ENCODE data around the gene P2RY11. TPM values are rescaled to one million over a fixed set of nuclear protein-coding genes. Genes with fewer than 3 reads are reported as not detected.

Gene P2RY11
- total RNA-seq, 1 experiment from 2014 or later, result 43.8 TPM

DNA sequence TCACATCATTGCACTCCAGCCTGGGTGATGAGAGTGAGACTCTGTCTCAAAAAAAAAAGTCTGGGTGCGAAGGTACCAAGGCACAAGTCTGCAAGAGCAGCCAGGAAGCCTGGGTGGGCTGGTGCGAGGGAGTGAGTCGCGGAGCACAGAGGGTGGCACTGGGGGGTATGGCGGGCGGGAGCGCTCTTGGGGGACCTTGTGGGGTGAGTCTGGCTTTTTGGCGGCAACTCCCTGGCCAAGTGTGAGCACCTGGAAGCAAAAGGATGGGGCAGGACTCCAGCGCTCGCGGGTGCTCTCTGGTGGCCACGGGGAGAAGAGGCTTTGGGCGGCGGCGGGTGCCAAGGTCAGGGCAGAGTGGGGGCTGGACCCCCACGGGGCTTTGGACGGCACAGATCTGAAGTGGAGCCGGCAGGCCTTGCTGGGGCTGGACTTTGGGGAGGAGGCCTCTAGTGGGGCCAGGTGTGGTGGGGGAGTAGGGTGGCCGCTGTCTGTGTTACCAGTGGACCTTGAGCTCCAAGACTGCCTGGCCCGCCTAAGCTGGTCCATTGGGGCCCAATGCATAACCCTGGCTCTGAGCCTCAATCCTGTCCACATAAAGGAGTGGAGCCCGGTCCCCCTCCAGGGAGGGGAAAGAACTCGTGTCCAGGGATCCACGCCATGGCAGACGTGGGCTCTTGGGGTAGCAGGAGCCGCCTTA is 1.6 kb downstream of the P2RY11 start:
- ChIA-PET POLR2A (no interaction called here), RAD21 (ENCODE audit: low non-redundant PET in 1 of 2, low total read pairs in 2 of 2, uncharacterized antibody in 2 of 2, unreplicated experiment in 2 of 2) (interaction anchor here (0.6 to 0.7 kb wide), 2 partner anchors 26 to 182 kb away, joined by 5 to 6 read pairs; no protein-coding TSS in a partner anchor), CTCF (interaction anchor here (0.6 to 3.0 kb wide), 9 partner anchors 14 to 182 kb away, joined by 3 to 13 read pairs (median 4); partner anchors contain the start of gene MRPL4)
- no peak overlapping the region for H2AFZ ChIP-seq (ENCODE audit: low read depth, low read length, poor library complexity, severe bottlenecking)
- H3K9me3 ChIP-seq (ENCODE audit: control insufficient read depth in 1 of 2, insufficient read depth in 1 of 2, low read depth in 1 of 2, low read length in 2 of 2), result no peaks in the 10 kb centered on the region
- no peaks in the 10 kb centered on the region for H3K27me3 ChIP-seq (ENCODE audit: insufficient read depth, low read length)
- H4K20me1 ChIP-seq (ENCODE audit: insufficient read depth), result no peaks in the 10 kb centered on the region
- H3K36me3 ChIP-seq (ENCODE audit: control insufficient read depth in 1 of 2, insufficient read depth in 2 of 2, low read length in 2 of 2), result peaks cover 36 to 51% of the 10 kb centered on the region in 2 experiments; a peak in 3 of 4 replicates
- ATAC-seq (peak; percentile 70), DNase-seq (ENCODE audit: low read depth, low spot score) (no peak)
- no TSS peak for BruUV-seq (replicated peaks)
- intact Hi-C loops (cut with micrococcal nuclease), result loop anchor here (1.0 to 2.0 kb wide), 2 partner anchors 179 to 182 kb away; no protein-coding TSS in a partner anchor
- peak overlapping the region; percentile 25; the same call in 1 of the 2 replicates for H3K4me2 ChIP-seq (ENCODE audit: low read length)
- H3K9me2 ChIP-seq (ENCODE audit: insufficient read depth), result no peaks in the 10 kb centered on the region
- peaks cover 39% of the 10 kb centered on the region for H3K79me2 ChIP-seq (ENCODE audit: insufficient read depth, low read length)
- no peak overlapping the region for H3K4me3 ChIP-seq (replicated peaks in 1 of 2; ENCODE audit: low read depth in 1 of 2, low read length in 2 of 2)
- peak overlapping the region; percentile 63 for H3K27ac ChIP-seq (ENCODE audit: low read depth, low read length)
- H3K4me1 ChIP-seq (ENCODE audit: control insufficient read depth in 1 of 2, insufficient read depth in 2 of 2, low read length in 2 of 2), result peaks cover 0 to 36% of the 10 kb centered on the region in 2 experiments; a peak in 2 of 4 replicates
- H3K9ac ChIP-seq (ENCODE audit: low read length), result 0 out of 2 replicates have a peak overlapping the region, but pooled peaks have one; percentile 8
- TF ChIP-seq CBX3 (IDR thresholded peaks at IDR 0.05; ENCODE audit: low read depth) (no peak), TCF7L2 (IDR thresholded peaks at IDR 0.05; ENCODE audit: borderline replicate concordance, extremely low read depth, insufficient read depth, insufficient read length) (peak; percentile 46), JUND (IDR thresholded peaks at IDR 0.05) (no peak), ZNF274 (IDR thresholded peaks at IDR 0.05; ENCODE audit: low read depth, low read length) (no peak), POLR2AphosphoS5 (IDR thresholded peaks at IDR 0.05; ENCODE audit: low read depth, low read length) (peak; percentile 64), FOSL1 (IDR thresholded peaks at IDR 0.05; ENCODE audit: low read depth) (no peak), SIN3A (IDR thresholded peaks at IDR 0.05; ENCODE audit: low read depth) (no peak), POLR2A (IDR thresholded peaks at IDR 0.05; ENCODE audit: borderline replicate concordance, extremely low read depth, insufficient read depth, insufficient read length) (no peak), RAD21 (IDR thresholded peaks at IDR 0.05; ENCODE audit: low read depth) (no peak; the same call in 1 of the 2 replicates), SP1 (IDR thresholded peaks at IDR 0.05; ENCODE audit: low read depth) (no peak), YY1 (IDR thresholded peaks at IDR 0.05; ENCODE audit: extremely low read depth, insufficient replicate concordance, low read depth, low read length) (peak; percentile 10), EZH2phosphoT487 (IDR thresholded peaks at IDR 0.05; ENCODE audit: borderline replicate concordance) (no peak), SRF (IDR thresholded peaks at IDR 0.05; ENCODE audit: low read depth) (no peak)
- TF ChIP-seq, protein P1, sequence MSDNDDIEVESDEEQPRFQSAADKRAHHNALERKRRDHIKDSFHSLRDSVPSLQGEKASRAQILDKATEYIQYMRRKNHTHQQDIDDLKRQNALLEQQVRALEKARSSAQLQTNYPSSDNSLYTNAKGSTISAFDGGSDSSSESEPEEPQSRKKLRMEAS (IDR thresholded peaks at IDR 0.05), result peak; percentile 49
- TF ChIP-seq, protein P2, sequence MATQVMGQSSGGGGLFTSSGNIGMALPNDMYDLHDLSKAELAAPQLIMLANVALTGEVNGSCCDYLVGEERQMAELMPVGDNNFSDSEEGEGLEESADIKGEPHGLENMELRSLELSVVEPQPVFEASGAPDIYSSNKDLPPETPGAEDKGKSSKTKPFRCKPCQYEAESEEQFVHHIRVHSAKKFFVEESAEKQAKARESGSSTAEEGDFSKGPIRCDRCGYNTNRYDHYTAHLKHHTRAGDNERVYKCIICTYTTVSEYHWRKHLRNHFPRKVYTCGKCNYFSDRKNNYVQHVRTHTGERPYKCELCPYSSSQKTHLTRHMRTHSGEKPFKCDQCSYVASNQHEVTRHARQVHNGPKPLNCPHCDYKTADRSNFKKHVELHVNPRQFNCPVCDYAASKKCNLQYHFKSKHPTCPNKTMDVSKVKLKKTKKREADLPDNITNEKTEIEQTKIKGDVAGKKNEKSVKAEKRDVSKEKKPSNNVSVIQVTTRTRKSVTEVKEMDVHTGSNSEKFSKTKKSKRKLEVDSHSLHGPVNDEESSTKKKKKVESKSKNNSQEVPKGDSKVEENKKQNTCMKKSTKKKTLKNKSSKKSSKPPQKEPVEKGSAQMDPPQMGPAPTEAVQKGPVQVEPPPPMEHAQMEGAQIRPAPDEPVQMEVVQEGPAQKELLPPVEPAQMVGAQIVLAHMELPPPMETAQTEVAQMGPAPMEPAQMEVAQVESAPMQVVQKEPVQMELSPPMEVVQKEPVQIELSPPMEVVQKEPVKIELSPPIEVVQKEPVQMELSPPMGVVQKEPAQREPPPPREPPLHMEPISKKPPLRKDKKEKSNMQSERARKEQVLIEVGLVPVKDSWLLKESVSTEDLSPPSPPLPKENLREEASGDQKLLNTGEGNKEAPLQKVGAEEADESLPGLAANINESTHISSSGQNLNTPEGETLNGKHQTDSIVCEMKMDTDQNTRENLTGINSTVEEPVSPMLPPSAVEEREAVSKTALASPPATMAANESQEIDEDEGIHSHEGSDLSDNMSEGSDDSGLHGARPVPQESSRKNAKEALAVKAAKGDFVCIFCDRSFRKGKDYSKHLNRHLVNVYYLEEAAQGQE (IDR thresholded peaks at IDR 0.05; ENCODE audit: low read depth), result no peak
- TF ChIP-seq, protein P3, sequence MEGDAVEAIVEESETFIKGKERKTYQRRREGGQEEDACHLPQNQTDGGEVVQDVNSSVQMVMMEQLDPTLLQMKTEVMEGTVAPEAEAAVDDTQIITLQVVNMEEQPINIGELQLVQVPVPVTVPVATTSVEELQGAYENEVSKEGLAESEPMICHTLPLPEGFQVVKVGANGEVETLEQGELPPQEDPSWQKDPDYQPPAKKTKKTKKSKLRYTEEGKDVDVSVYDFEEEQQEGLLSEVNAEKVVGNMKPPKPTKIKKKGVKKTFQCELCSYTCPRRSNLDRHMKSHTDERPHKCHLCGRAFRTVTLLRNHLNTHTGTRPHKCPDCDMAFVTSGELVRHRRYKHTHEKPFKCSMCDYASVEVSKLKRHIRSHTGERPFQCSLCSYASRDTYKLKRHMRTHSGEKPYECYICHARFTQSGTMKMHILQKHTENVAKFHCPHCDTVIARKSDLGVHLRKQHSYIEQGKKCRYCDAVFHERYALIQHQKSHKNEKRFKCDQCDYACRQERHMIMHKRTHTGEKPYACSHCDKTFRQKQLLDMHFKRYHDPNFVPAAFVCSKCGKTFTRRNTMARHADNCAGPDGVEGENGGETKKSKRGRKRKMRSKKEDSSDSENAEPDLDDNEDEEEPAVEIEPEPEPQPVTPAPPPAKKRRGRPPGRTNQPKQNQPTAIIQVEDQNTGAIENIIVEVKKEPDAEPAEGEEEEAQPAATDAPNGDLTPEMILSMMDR (IDR thresholded peaks at IDR 0.05 in 2 of 3, conservative IDR thresholded peaks at IDR 0.05 in 1 of 3; ENCODE audit: borderline replicate concordance in 1 of 3, insufficient read depth in 1 of 3, low read depth in 2 of 3, low read length in 2 of 3), result peak in 2 of 3 experiments; percentile 80 to 86; a peak in 4 of 6 replicates
- TF ChIP-seq, protein P4, sequence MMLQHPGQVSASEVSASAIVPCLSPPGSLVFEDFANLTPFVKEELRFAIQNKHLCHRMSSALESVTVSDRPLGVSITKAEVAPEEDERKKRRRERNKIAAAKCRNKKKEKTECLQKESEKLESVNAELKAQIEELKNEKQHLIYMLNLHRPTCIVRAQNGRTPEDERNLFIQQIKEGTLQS (IDR thresholded peaks at IDR 0.05), result no peak
- TF ChIP-seq, protein P5, sequence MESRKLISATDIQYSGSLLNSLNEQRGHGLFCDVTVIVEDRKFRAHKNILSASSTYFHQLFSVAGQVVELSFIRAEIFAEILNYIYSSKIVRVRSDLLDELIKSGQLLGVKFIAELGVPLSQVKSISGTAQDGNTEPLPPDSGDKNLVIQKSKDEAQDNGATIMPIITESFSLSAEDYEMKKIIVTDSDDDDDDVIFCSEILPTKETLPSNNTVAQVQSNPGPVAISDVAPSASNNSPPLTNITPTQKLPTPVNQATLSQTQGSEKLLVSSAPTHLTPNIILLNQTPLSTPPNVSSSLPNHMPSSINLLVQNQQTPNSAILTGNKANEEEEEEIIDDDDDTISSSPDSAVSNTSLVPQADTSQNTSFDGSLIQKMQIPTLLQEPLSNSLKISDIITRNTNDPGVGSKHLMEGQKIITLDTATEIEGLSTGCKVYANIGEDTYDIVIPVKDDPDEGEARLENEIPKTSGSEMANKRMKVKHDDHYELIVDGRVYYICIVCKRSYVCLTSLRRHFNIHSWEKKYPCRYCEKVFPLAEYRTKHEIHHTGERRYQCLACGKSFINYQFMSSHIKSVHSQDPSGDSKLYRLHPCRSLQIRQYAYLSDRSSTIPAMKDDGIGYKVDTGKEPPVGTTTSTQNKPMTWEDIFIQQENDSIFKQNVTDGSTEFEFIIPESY (IDR thresholded peaks at IDR 0.05; ENCODE audit: extremely low read depth, insufficient replicate concordance, low read length), result no peak
